Osteocyte (in vitro differentiated cells): ENCODE results near the gene RIN1. TPM values are rescaled to one million over a fixed set of nuclear protein-coding genes. Genes with fewer than 3 reads are reported as not detected.
A peak's percentile ranks its signal among the peaks of the same experiment; 100 is the strongest.
"Not testable (repeated sequence)": the region's sequence is repeated elsewhere in the genome, so short reads cannot be mapped to it uniquely, and the experiment has no call there.

Source experiments
- DNase-seq: peaks from one replicate; pipeline ENCODE4 v3.0.0; 2021; ENCODE audit warnings: mixed read lengths; ENCODE audit not compliant: unreplicated experiment; ENCODE audit errors: extremely low spot score
- H3K27ac Mint-ChIP-seq: one replicate; pipeline ENCODE4 v1.8.0; 2021; ENCODE audit warnings: mild to moderate bottlenecking, mixed read lengths; ENCODE audit not compliant: unreplicated experiment
- H3K27me3 Mint-ChIP-seq: one replicate; pipeline ENCODE4 v1.8.0; 2021; ENCODE audit warnings: mixed read lengths; ENCODE audit not compliant: unreplicated experiment
- H3K36me3 Mint-ChIP-seq: one replicate; pipeline ENCODE4 v1.8.0; 2021; ENCODE audit warnings: mixed read lengths; ENCODE audit not compliant: unreplicated experiment
- H3K4me1 Mint-ChIP-seq: one replicate; pipeline ENCODE4 v1.8.0; 2021; ENCODE audit warnings: mixed read lengths; ENCODE audit not compliant: unreplicated experiment
- H3K4me3 Mint-ChIP-seq: one replicate; pipeline ENCODE4 v1.8.0; 2021; ENCODE audit warnings: mild to moderate bottlenecking, moderate library complexity, mixed read lengths; ENCODE audit not compliant: unreplicated experiment
- H3K9me3 Mint-ChIP-seq: one replicate; pipeline ENCODE4 v1.8.0; 2021; ENCODE audit warnings: mixed read lengths; ENCODE audit not compliant: unreplicated experiment
- CTCF ChIP-seq: fragments of 200-600 bp; sonication (generic); IDR thresholded peaks from 2 replicates; pipeline ENCODE4 v1.5.0; 2021; ENCODE audit warnings: antibody characterized with exemption, mild to moderate bottlenecking, moderate library complexity
- total RNA-seq: library from RNA; stranded (reverse); gene quantifications from 2 replicates; pipeline ENCODE4 v1.2.1, GENCODE V29; 2021

The RIN1 gene
- total RNA-seq, 1 donor from 2014 or later = 23.6 TPM

DNA sequence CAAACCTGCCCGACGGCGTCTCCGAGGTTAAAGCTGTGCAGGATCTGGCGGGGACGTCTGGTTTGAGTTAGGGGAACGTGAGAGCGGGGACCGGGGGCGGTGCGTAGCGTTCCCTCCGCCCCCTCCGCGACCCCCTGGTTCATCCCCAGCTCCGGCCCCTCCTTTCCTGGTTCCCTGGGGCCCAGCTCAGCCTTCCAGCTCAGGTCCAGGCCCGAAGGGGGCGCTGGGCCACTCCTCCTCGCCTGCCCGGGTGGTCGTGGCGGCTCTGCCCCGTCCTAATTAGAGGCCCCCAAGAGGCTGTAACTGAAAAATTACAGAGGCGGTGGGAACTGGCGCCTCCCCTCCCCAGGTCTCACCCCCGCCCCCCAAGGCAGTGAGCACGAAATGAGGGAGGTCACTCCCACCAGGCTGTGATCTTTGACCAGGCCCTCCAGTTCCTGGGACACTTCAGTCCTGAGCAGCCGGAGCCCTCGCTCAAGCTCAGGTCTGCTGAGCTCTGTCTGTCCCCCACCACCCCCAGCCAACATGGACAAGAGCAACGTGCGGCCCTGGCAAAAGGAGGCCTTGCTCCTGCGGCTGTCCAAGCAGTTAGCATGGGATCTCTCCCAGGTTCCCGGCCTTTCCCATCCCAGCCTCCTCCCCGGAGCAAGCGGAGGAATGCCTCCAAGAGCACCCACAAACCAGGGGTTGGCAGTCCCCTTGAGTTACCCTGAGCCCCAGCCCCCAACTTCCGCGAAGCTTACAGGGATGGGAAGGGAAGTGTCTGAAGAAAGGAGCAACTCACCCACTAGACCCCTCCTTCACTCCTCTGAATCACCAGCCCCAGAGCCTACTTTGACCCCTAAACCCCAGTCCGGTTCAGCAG, 22.7 kb downstream of the RIN1 start:
- no peak for DNase-seq
- H3K27ac Mint-ChIP-seq = peak overlapping the region; percentile 98
- peak; percentile 58 for TF ChIP-seq CTCF
- H3K9me3 Mint-ChIP-seq = no peaks in the 10 kb centered on the region
- H3K27me3 Mint-ChIP-seq = peaks cover 3% of the 10 kb centered on the region
- no peaks in the 10 kb centered on the region for H3K36me3 Mint-ChIP-seq
- peak overlapping the region; percentile 78 for H3K4me3 Mint-ChIP-seq
- H3K4me1 Mint-ChIP-seq = peaks cover 47% of the 10 kb centered on the region

- Mint-ChIP-seq H3K27ac (peak overlapping the region; percentile 98), H3K4me3 (peak overlapping the region; percentile 87), H3K4me1 (peaks cover 39% of the 10 kb centered on the region), H3K27me3 (peaks cover 3% of the 10 kb centered on the region), H3K9me3 (no peaks in the 10 kb centered on the region), H3K36me3 (no peaks in the 10 kb centered on the region)
- TF ChIP-seq CTCF = no peak
- DNase-seq = peak; percentile 100
Measured at GRCh38 chr11:66312549-66313320, 23.5 kb downstream of the RIN1 start.

GRCh38 chr11:66311965-66312548, 24.2 kb downstream of the RIN1 start:
- peak overlapping the region; percentile 87 for H3K4me3 Mint-ChIP-seq
- DNase-seq = peak; percentile 95
- H3K36me3 Mint-ChIP-seq = no peaks in the 10 kb centered on the region
- peak; percentile 99 for TF ChIP-seq CTCF
- no peaks in the 10 kb centered on the region for H3K9me3 Mint-ChIP-seq
- H3K4me1 Mint-ChIP-seq = peaks cover 33% of the 10 kb centered on the region
- peak overlapping the region; percentile 98 for H3K27ac Mint-ChIP-seq
- peaks cover 6% of the 10 kb centered on the region for H3K27me3 Mint-ChIP-seq

- Mint-ChIP-seq H3K36me3 (no peaks in the 10 kb centered on the region), H3K27me3 (peaks cover 6% of the 10 kb centered on the region), H3K27ac (peak overlapping the region; percentile 98), H3K4me3 (peak overlapping the region; percentile 87), H3K9me3 (no peaks in the 10 kb centered on the region), H3K4me1 (peaks cover 32% of the 10 kb centered on the region)
- no peak for DNase-seq
- no peak for TF ChIP-seq CTCF
Measured at GRCh38 chr11:66311470-66311964, 24.7 kb downstream of the RIN1 start.

GRCh38 chr11:66310803-66311440, 25.3 kb downstream of the RIN1 start:
- not testable (repeated sequence) for H3K36me3 Mint-ChIP-seq, H3K27me3 Mint-ChIP-seq, H3K4me3 Mint-ChIP-seq, DNase-seq, H3K9me3 Mint-ChIP-seq, H3K27ac Mint-ChIP-seq
- H3K4me1 Mint-ChIP-seq = peaks cover 28% of the 10 kb centered on the region
